Activated T-cell treated with anti-CD3 and anti-CD28 coated beads for 1 hour (primary cell): ENCODE results near the gene NPLOC4.

Source experiments
- DNase-seq: peaks from one replicate; pipeline ENCODE4 v3.0.0-alpha.2; 2020; ENCODE audit warnings: low read depth

The NPLOC4 gene

GRCh38 chr17:81518785-81519283 lies 118.1 kb downstream of the NPLOC4 start:
- DNase-seq, result no peak

GRCh38 chr17:81518113-81518784 lies 118.7 kb downstream of the NPLOC4 start:
- no peak for DNase-seq

- DNase-seq, result no peak
Observed at GRCh38 chr17:81517339-81518112, 119.4 kb downstream of the NPLOC4 start.

- DNase-seq, result no peak
Observed at GRCh38 chr17:81517009-81517338, 119.9 kb downstream of the NPLOC4 start.

- no peak for DNase-seq
Observed at GRCh38 chr17:81516439-81516838, 120.5 kb downstream of the NPLOC4 start.

- no peak for DNase-seq
Observed at GRCh38 chr17:81515530-81516041, 121.3 kb downstream of the NPLOC4 start.

- DNase-seq, result peak; percentile 63
Observed at GRCh38 chr17:81514739-81515529, 122.0 kb downstream of the NPLOC4 start.

- DNase-seq, result no peak
Observed at GRCh38 chr17:81514489-81514738, 122.5 kb downstream of the NPLOC4 start.

GRCh38 chr17:81513753-81514488 lies 123.0 kb downstream of the NPLOC4 start:
- no peak for DNase-seq

- peak; percentile 53 for DNase-seq
Observed at GRCh38 chr17:81513372-81513752, 123.5 kb downstream of the NPLOC4 start.

- DNase-seq, result peak; percentile 89
Observed at GRCh38 chr17:81512562-81513371, 124.1 kb downstream of the NPLOC4 start, which contains the start of gene ACTG1. Gene ACTG1, minus strand, starts transcription at chr17:81512799. Its CDS starts 445 bp downstream, at chr17:81512354.

- DNase-seq, result no peak
Observed at GRCh38 chr17:81511804-81512561, 124.9 kb downstream of the NPLOC4 start.

GRCh38 chr17:81511554-81511803 lies 125.4 kb downstream of the NPLOC4 start:
- DNase-seq, result no peak

GRCh38 chr17:81510785-81511553 lies 125.9 kb downstream of the NPLOC4 start:
- DNase-seq, result no peak

- DNase-seq, result no peak
Observed at GRCh38 chr17:81509972-81510784, 126.7 kb downstream of the NPLOC4 start.

- DNase-seq, result no peak
Observed at GRCh38 chr17:81509207-81509971, 127.5 kb downstream of the NPLOC4 start.

- DNase-seq, result no peak
Observed at GRCh38 chr17:81508639-81509206, 128.2 kb downstream of the NPLOC4 start.
